ENCODE data around the gene SMG6. TPM values are rescaled to one million over a fixed set of nuclear protein-coding genes. Genes with fewer than 3 reads are reported as not detected.

SMG6 gene
- total and polyA plus RNA-seq, 2 donors (not counting 3 experiments of a cell fraction or from before 2014, with no cell fraction given) = 40.1 to 42.2 TPM

DNA sequence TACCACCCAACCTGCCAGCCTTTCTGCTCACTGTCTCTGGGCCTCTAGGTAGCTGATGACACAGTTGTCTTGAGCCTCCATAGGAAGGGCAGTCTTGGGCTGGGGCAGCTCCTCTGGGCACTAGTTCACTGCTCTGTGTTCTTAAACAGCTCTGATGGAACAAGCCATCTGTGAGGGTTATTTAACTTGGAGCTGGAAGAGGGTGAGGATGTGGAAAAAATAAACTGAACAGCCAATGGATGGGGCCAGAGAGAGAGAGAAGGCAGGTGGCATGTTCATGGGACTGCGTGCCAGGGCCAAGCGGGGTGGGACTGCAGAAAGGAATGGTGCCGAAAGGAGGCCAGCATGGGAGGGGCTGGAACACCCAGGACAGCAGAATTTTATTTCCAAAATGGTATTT, 196.1 kb downstream of the SMG6 start:
- Histone ChIP-seq H4K20me1 (replicated peaks; ENCODE audit: control insufficient read depth, extremely low read depth, insufficient read depth, low read length) (no peaks in the 10 kb centered on the region), H3K27ac (ENCODE audit: insufficient read depth, low read depth, low read length) (no peak overlapping the region), H3K9ac (replicated peaks; ENCODE audit: extremely low read depth, insufficient read depth, low read length) (no peak overlapping the region), H3K4me3 (replicated peaks in 1 of 3; ENCODE audit: insufficient read depth in 1 of 3, low read depth in 1 of 3, low read length in 3 of 3) (no peak overlapping the region), H3K4me1 (ENCODE audit: control insufficient read depth, extremely low read depth, insufficient read depth, low read length) (peaks cover 19% of the 10 kb centered on the region), H3K9me1 (replicated peaks; ENCODE audit: control insufficient read depth, extremely low read depth, insufficient read depth, low read length) (no peaks in the 10 kb centered on the region), H3K4me2 (ENCODE audit: insufficient read depth, low read length) (no peak overlapping the region), H3K36me3 (ENCODE audit: control insufficient read depth in 2 of 2, extremely low read depth in 1 of 2, insufficient read depth in 2 of 2, low read length in 2 of 2) (no peaks in the 10 kb centered on the region), H3K27me3 (ENCODE audit: control insufficient read depth in 2 of 2, insufficient read depth in 2 of 2, low read length in 2 of 2) (no peaks in the 10 kb centered on the region), H2AFZ (ENCODE audit: low read depth, low read length) (no peak overlapping the region), H3K79me2 (ENCODE audit: control insufficient read depth, insufficient read depth, low read length) (no peaks in the 10 kb centered on the region), H3K9me3 (replicated peaks; ENCODE audit: control insufficient read depth, insufficient read depth, low read length) (no peaks in the 10 kb centered on the region)
- CTCF ChIA-PET = interaction anchor here (1.2 to 1.7 kb wide), 4 partner anchors 11 to 58 kb away, joined by 3 to 6 read pairs (median 5); no protein-coding TSS in a partner anchor
- TF ChIP-seq, protein P1, sequence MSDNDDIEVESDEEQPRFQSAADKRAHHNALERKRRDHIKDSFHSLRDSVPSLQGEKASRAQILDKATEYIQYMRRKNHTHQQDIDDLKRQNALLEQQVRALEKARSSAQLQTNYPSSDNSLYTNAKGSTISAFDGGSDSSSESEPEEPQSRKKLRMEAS (IDR thresholded peaks at IDR 0.05; ENCODE audit: insufficient read depth, insufficient read length) = no peak
- TF ChIP-seq JUN (IDR thresholded peaks at IDR 0.05; ENCODE audit: borderline replicate concordance, insufficient read depth, insufficient read length, low read depth) = no peak
- no peak for TF ChIP-seq MYC (IDR thresholded peaks at IDR 0.05; ENCODE audit: low read depth, low read length)
- no peak for TF ChIP-seq FOS (IDR thresholded peaks at IDR 0.05; ENCODE audit: borderline replicate concordance, insufficient read depth, low read length)
- TF ChIP-seq CTCF (IDR thresholded peaks at IDR 0.05; ENCODE audit: extremely low read depth in 1 of 2, insufficient read depth in 1 of 2, low read depth in 1 of 2, low read length in 2 of 2) = no peak
- TF ChIP-seq EZH2 (IDR thresholded peaks at IDR 0.05; ENCODE audit: borderline replicate concordance, low read depth, low read length, severe bottlenecking) = no peak
- no peak for TF ChIP-seq POLR2AphosphoS5 (IDR thresholded peaks at IDR 0.05; ENCODE audit: insufficient read depth, low read depth, low read length)
- TF ChIP-seq GATA2 (IDR thresholded peaks at IDR 0.05; ENCODE audit: insufficient read depth, insufficient read length, low read depth, low read length) = no peak
- no peak for TF ChIP-seq POLR2A (IDR thresholded peaks at IDR 0.05; ENCODE audit: low read depth, low read length)
- no peak for FAIRE-seq
- DNase-seq (ENCODE audit: low read depth, low spot score) = no peak
- dilution Hi-C loops (cut with MboI; ENCODE audit: extremely low pct_ligation_motif_present, low sequenced_read_pairs) (no loop called here), intact Hi-C loops (cut with micrococcal nuclease) (no loop called here)
- BruUV-seq (replicated peaks) = no TSS peak
- POLR2A ChIA-PET = no interaction called here
